K562 treated with DMSO at 1 percent for 24 hours (cell line): ENCODE measurements around the gene CEBPZ. TPM values are rescaled to one million over a fixed set of nuclear protein-coding genes. Genes with fewer than 3 reads are reported as not detected.

ENCODE experiments used
- total RNA-seq: library from RNA; unstranded; fragments of 300-600 nt; gene quantifications from 2 replicates; pipeline ENCODE4 v1.2.3, GENCODE V29; 2022; ENCODE audit warnings: low read depth; ENCODE audit not compliant: insufficient read depth

CEBPZ gene
- 24.1 and 40.8 TPM in 2 replicates for total RNA-seq

GRCh38 chr2:37231241-37232130 is at the start of gene CEBPZ, which contains the start of gene NDUFAF7:
Gene CEBPZ, minus strand, starts transcription at chr2:37231596. Its CDS starts 29 bp downstream, at chr2:37231567.
Gene NDUFAF7, plus strand, starts transcription at chr2:37231658. Its CDS starts 48 bp downstream, at chr2:37231706.

GRCh38 chr2:37196320-37197195 is 34.8 kb downstream of the CEBPZ start, which contains the start of gene CEBPZOS:
Gene CEBPZOS, plus strand, starts transcription at chr2:37196496. Its CDS starts 3,209 bp downstream, at chr2:37199705.

GRCh38 chr2:37188570-37188969 is 42.8 kb downstream of the CEBPZ start, which contains the start of gene SULT6B1:
Gene SULT6B1, minus strand, starts transcription at chr2:37188670. Its CDS starts 30 bp downstream, at chr2:37188640.

GRCh38 chr2:37156857-37157714 is 74.3 kb downstream of the CEBPZ start, which contains the start of gene EIF2AK2:
Gene EIF2AK2, minus strand, starts transcription at chr2:37156980. Its CDS starts 9,174 bp downstream, at chr2:37147806.

Other genes with a start within 250 kb of the CEBPZ start
- 8.0 and 9.4 TPM in 2 replicates for gene HEATR5B, start 147.2 kb downstream of the CEBPZ start, total RNA-seq
- 8.3 and 8.7 TPM in 2 replicates for gene GPATCH11, start 147.1 kb downstream of the CEBPZ start, total RNA-seq
- 8.2 and 8.5 TPM in 2 replicates for gene EIF2AK2, start 74.6 kb downstream of the CEBPZ start, total RNA-seq
- not detected in 2 replicates for gene SULT6B1, start 42.9 kb downstream of the CEBPZ start, total RNA-seq
- gene CEBPZOS, start 35.1 kb downstream of the CEBPZ start, total RNA-seq: 16.7 and 19.1 TPM in 2 replicates
- 7.5 and 8.4 TPM in 2 replicates for gene NDUFAF7, start 62 bp upstream of the CEBPZ start, total RNA-seq
- gene PRKD3, start 93.2 kb upstream of the CEBPZ start, total RNA-seq: 8.2 and 8.8 TPM in 2 replicates
- not detected in 2 replicates for gene QPCT, start 113.0 kb upstream of the CEBPZ start, total RNA-seq